SK-N-SH treated with all-trans-retinoic acid at 6 μM for 48 hours (cell line): ENCODE data around the gene BZW2.

Experiments used
- ATAC-seq: fragments of 200-7000 bp; cut with Tn5 transposase; 3 replicates; pipeline ENCODE4 v1.9.1; 2020; ENCODE audit warnings: mild to moderate bottlenecking, moderate library complexity
- BACH2 ChIP-seq: fragments of 250-450 bp; sonication (Bioruptor Pico); IDR thresholded peaks from 2 replicates; pipeline ENCODE4 v1.9.0; 2021; ENCODE audit warnings: mild to moderate bottlenecking, borderline replicate concordance
- CREB5 ChIP-seq: fragments of 250-450 bp; sonication (Bioruptor Pico); IDR thresholded peaks from 2 replicates; pipeline ENCODE4 v1.5.1; 2020; ENCODE audit warnings: low read depth, mild to moderate bottlenecking, moderate library complexity
- CSDC2 ChIP-seq: fragments of 250-450 bp; sonication (Bioruptor Pico); IDR thresholded peaks from 2 replicates; pipeline ENCODE4 v1.5.0; 2020; ENCODE audit warnings: mild to moderate bottlenecking, moderate library complexity
- CSRNP3 ChIP-seq: fragments of 250-450 bp; sonication (Bioruptor Pico); IDR thresholded peaks from 2 replicates; pipeline ENCODE4 v1.5.1; 2021; ENCODE audit warnings: mild to moderate bottlenecking, moderate library complexity
- ESRRG ChIP-seq: fragments of 250-450 bp; sonication (Bioruptor Pico); IDR thresholded peaks from 2 replicates; pipeline ENCODE4 v1.6.1; 2021; ENCODE audit warnings: mild to moderate bottlenecking
- GLIS3 ChIP-seq: fragments of 250-450 bp; sonication (Bioruptor Pico); IDR thresholded peaks from 2 replicates; pipeline ENCODE4 v1.5.0; 2020; ENCODE audit warnings: mild to moderate bottlenecking, moderate library complexity
- ISL1 ChIP-seq: fragments of 250-450 bp; sonication (Bioruptor Pico); IDR thresholded peaks from 2 replicates; pipeline ENCODE4 v2.1.2; 2022; ENCODE audit warnings: mild to moderate bottlenecking, moderate library complexity
- PATZ1 ChIP-seq: fragments of 250-450 bp; sonication (Bioruptor Pico); IDR thresholded peaks from 2 replicates; pipeline ENCODE4 v1.8.0; 2020; ENCODE audit warnings: mild to moderate bottlenecking, moderate library complexity, borderline replicate concordance
- POU6F1 ChIP-seq: fragments of 250-450 bp; sonication (Bioruptor Pico); IDR thresholded peaks from 2 replicates; pipeline ENCODE4 v1.8.0; 2021; ENCODE audit warnings: low read depth, mild to moderate bottlenecking, moderate library complexity, borderline replicate concordance
- PPARA ChIP-seq: fragments of 250-450 bp; sonication (Bioruptor Pico); IDR thresholded peaks from 2 replicates; pipeline ENCODE4 v1.5.0; 2020; ENCODE audit warnings: mild to moderate bottlenecking, borderline replicate concordance
- SNAI2 ChIP-seq: fragments of 250-450 bp; sonication (Bioruptor Pico); IDR thresholded peaks from 2 replicates; pipeline ENCODE4 v1.5.0; 2020; ENCODE audit warnings: mild to moderate bottlenecking, moderate library complexity
- TCF4 ChIP-seq: fragments of 250-450 bp; sonication (Bioruptor Pico); IDR thresholded peaks from 2 replicates; pipeline ENCODE4 v1.8.0; 2021; ENCODE audit warnings: mild to moderate bottlenecking, moderate library complexity, borderline replicate concordance
- TOX ChIP-seq: fragments of 250-450 bp; sonication (Bioruptor Pico); IDR thresholded peaks from 2 replicates; pipeline ENCODE4 v1.8.0; 2021; ENCODE audit warnings: mild to moderate bottlenecking, moderate library complexity, borderline replicate concordance
- TSHZ2 ChIP-seq: fragments of 250-450 bp; sonication (Bioruptor Pico); IDR thresholded peaks from 2 replicates; pipeline ENCODE4 v1.5.0; 2020; ENCODE audit warnings: mild to moderate bottlenecking, moderate library complexity
- ZC3H10 ChIP-seq: fragments of 250-450 bp; sonication (Bioruptor Pico); IDR thresholded peaks from 2 replicates; pipeline ENCODE4 v1.5.1; 2021; ENCODE audit warnings: mild to moderate bottlenecking, moderate library complexity
- ZFP3 ChIP-seq: fragments of 250-450 bp; sonication (Bioruptor Pico); IDR thresholded peaks from 2 replicates; pipeline ENCODE4 v1.5.0; 2020; ENCODE audit warnings: mild to moderate bottlenecking, moderate library complexity
- ZFP30 ChIP-seq: fragments of 450-650 bp; formaldehyde crosslinking; IDR thresholded peaks from 2 replicates; pipeline ENCODE4 v1.5.0; 2022; ENCODE audit warnings: mild to moderate bottlenecking, moderate library complexity
- ZNF70 ChIP-seq: fragments of 450-650 bp; formaldehyde crosslinking; IDR thresholded peaks from 2 replicates; pipeline ENCODE4 v1.5.0; 2020; ENCODE audit warnings: mild to moderate bottlenecking, moderate library complexity
- ZNF8 ChIP-seq: fragments of 450-650 bp; formaldehyde crosslinking; IDR thresholded peaks from 2 replicates; pipeline ENCODE4 v1.5.0; 2020; ENCODE audit warnings: mild to moderate bottlenecking, moderate library complexity

BZW2 gene

GRCh38 chr7:16609842-16610450, 36.0 kb upstream of the BZW2 start:
- ATAC-seq: no peak
- TF ChIP-seq SNAI2 (CRISPR knock-in tag) (no peak), PATZ1 (CRISPR knock-in tag) (no peak), TOX (CRISPR knock-in tag) (no peak), TSHZ2 (CRISPR knock-in tag) (no peak), POU6F1 (CRISPR knock-in tag) (no peak), ZNF70 (CRISPR knock-in tag) (no peak), ZNF8 (CRISPR knock-in tag) (no peak), CSRNP3 (CRISPR knock-in tag) (no peak)

- TF ChIP-seq BACH2 (CRISPR knock-in tag) (no peak), ZNF70 (CRISPR knock-in tag) (no peak), ZC3H10 (no peak), ISL1 (CRISPR knock-in tag) (no peak), TCF4 (CRISPR knock-in tag) (no peak), ZFP30 (CRISPR knock-in tag) (no peak), TSHZ2 (CRISPR knock-in tag) (no peak), POU6F1 (CRISPR knock-in tag) (no peak), PPARA (no peak), ZFP3 (CRISPR knock-in tag) (no peak), CSRNP3 (CRISPR knock-in tag) (no peak), ESRRG (no peak), CSDC2 (CRISPR knock-in tag) (no peak), GLIS3 (no peak), CREB5 (CRISPR knock-in tag) (no peak), PATZ1 (CRISPR knock-in tag) (no peak), TOX (CRISPR knock-in tag) (no peak)
- ATAC-seq: no peak
These were observed 34.3 kb upstream of the BZW2 start for GRCh38 chr7:16611711-16612110.
